K562 (cell line): ENCODE results near the gene ADCY5. TPM values are rescaled to one million over a fixed set of nuclear protein-coding genes. Genes with fewer than 3 reads are reported as not detected.

ENCODE experiments used
- ATAC-seq: fragments of 200-7000 bp; cut with Tn5 transposase; 3 replicates; pipeline ENCODE4 v1.9.1; 2020; ENCODE audit warnings: moderate library complexity
- BruUV-seq: library from RNA; stranded (reverse); fragments of 400-500 nt; replicated peaks from 2 replicates; lab custom pipeline; 2021; lab: Mats Ljungman, UMichigan
- CTCF ChIA-PET: fragments of 300-600 bp; formaldehyde crosslinking; extraction: SDS; loops from one replicate; lab custom pipeline; 2021; ENCODE audit warnings: low intra/inter-chr PET ratio; lab: Yijun Ruan, JAX
- POLR2A ChIA-PET: fragments of 300-600, 350-650 bp; sonication (Branson Sonifier 250); formaldehyde crosslinking; extraction: SDS; loops from one replicate; lab custom pipeline; 2021; ENCODE audit warnings: antibody characterized with exemption, inconsistent platforms; lab: Yijun Ruan, JAX
- DNase-seq, 4 experiments: peaks; one replicate each; pipeline versions ENCODE4 v3.0.0 to v3.0.0-alpha.2; 2011 to 2018; ENCODE audit warnings: low spot score in 3 of 4, mixed read lengths in 3 of 4; ENCODE audit errors: extremely low read depth in 1 of 4
- FAIRE-seq: peaks from 2 replicates; lab custom pipeline; 2011; peaks lifted over from hg19 to GRCh38; lab: Jason Lieb, UNC
- H2AFZ ChIP-seq: 2 replicates; pipeline ENCODE4 v1.6.0; 2011; ENCODE audit warnings: low read depth, low read length, control low read depth, inconsistent platforms
- H3K27ac ChIP-seq: fragments of 200-600 bp; 3 replicates; pipeline ENCODE4 v1.8.0; 2011; ENCODE audit warnings: low read depth, mild to moderate bottlenecking, control low read depth, inconsistent platforms, low read length, moderate library complexity, mixed read lengths; ENCODE audit errors: extremely low read depth
- H3K27me3 ChIP-seq, 2 experiments: fragments of 300-600 bp in 1 of 2; 2 replicates in 1 of 2; 3 replicates in 1 of 2; pipeline versions ENCODE4 v1.6.0 to v1.8.0; 2011; ENCODE audit warnings: inconsistent platforms in 2 of 2, low read length in 2 of 2, mild to moderate bottlenecking in 1 of 2, mixed read lengths in 1 of 2, moderate library complexity in 1 of 2; ENCODE audit not compliant: control insufficient read depth in 2 of 2, insufficient read depth in 2 of 2
- H3K36me3 ChIP-seq: fragments of 300-600 bp; 3 replicates; pipeline ENCODE4 v1.8.0; 2011; ENCODE audit warnings: mild to moderate bottlenecking, low read length, inconsistent platforms; ENCODE audit not compliant: control insufficient read depth, insufficient read depth
- H3K4me1 ChIP-seq, 2 experiments: fragments of 200-600 bp in 1 of 2; replicated peaks in 1 of 2; 2 replicates in 1 of 2; 3 replicates in 1 of 2; pipeline versions ENCODE4 v1.5.1 to v1.8.0; 2011; ENCODE audit warnings: inconsistent platforms in 2 of 2, low read length in 2 of 2, mild to moderate bottlenecking in 1 of 2, mixed read lengths in 1 of 2, moderate library complexity in 1 of 2; ENCODE audit not compliant: control insufficient read depth in 2 of 2, insufficient read depth in 2 of 2
- H3K4me2 ChIP-seq: 2 replicates; pipeline ENCODE4 v1.6.1; 2011; ENCODE audit warnings: low read length, control low read depth, inconsistent platforms, mixed read lengths; ENCODE audit not compliant: insufficient read depth
- H3K4me3 ChIP-seq: fragments of 200-600 bp; sonication (generic), shearing (Covaris generic); 2 replicates; pipeline ENCODE4 v1.5.1; 2016; ENCODE audit warnings: control low read depth, inconsistent platforms
- H3K79me2 ChIP-seq: fragments of 200-600 bp; 3 replicates; pipeline ENCODE4 v1.8.0; 2011; ENCODE audit warnings: low read length, inconsistent platforms; ENCODE audit not compliant: control insufficient read depth, insufficient read depth
- H3K9ac ChIP-seq, 2 experiments: 2 replicates each; pipeline versions ENCODE4 v1.6.0 to v1.6.1; 2011; ENCODE audit warnings: low read depth in 2 of 2, low read length in 2 of 2, control low read depth in 1 of 2, inconsistent platforms in 1 of 2, mild to moderate bottlenecking in 1 of 2, mixed read lengths in 1 of 2; ENCODE audit not compliant: insufficient read depth in 1 of 2
- H3K9me1 ChIP-seq: one replicate; pipeline ENCODE4 v1.6.0; 2011; ENCODE audit warnings: inconsistent platforms, mild to moderate bottlenecking, low read length, moderate library complexity; ENCODE audit not compliant: control insufficient read depth, insufficient read depth
- H3K9me3 ChIP-seq: replicated peaks from 2 replicates; pipeline ENCODE4 v1.5.1; 2011; ENCODE audit warnings: low read depth, low read length, inconsistent platforms; ENCODE audit not compliant: control insufficient read depth, insufficient read depth
- H4K20me1 ChIP-seq: replicated peaks from 2 replicates; pipeline ENCODE4 v1.6.1; 2011; ENCODE audit warnings: low read length, inconsistent platforms, mixed read lengths; ENCODE audit not compliant: control insufficient read depth, insufficient read depth
- FOXA1 ChIP-seq: fragments of 450-650 bp; IDR thresholded peaks from 2 replicates; pipeline ENCODE4 v1.6.1; 2016; ENCODE audit warnings: mild to moderate bottlenecking, borderline replicate concordance
- HDGF ChIP-seq: fragments of 450-650 bp; IDR thresholded peaks from 2 replicates; pipeline ENCODE4 v1.6.1; 2016
- RUNX1 ChIP-seq: sonication (generic); IDR thresholded peaks from 2 replicates; pipeline ENCODE4 v1.6.1; 2016; ENCODE audit warnings: antibody characterized with exemption, low read depth
- ZNF3 ChIP-seq: fragments of 250-450 bp; sonication (Bioruptor Pico); IDR thresholded peaks from 2 replicates; pipeline ENCODE4 v1.5.0; 2021; ENCODE audit warnings: mild to moderate bottlenecking, moderate library complexity
- WGBS: fragments of 100-300 bp; shearing (Covaris generic); methylation state at CpG from one replicate; pipeline ENCODE4 v1.1.6; 2016; ENCODE audit warnings: low coverage, mixed read lengths; ENCODE audit not compliant: insufficient coverage; ENCODE audit errors: missing lambda C conversion rate; 5-methylcytosine and 5-hydroxymethylcytosine counted together
- in situ Hi-C: fragments of 300-500 bp; cut with MboI; formaldehyde crosslinking; loops from 4 replicates; pipeline ENCODE4 v1.15.0; 2018; ENCODE audit warnings: inconsistent platforms, mixed read lengths
- intact Hi-C: fragments of 100-400 bp; cut with micrococcal nuclease; formaldehyde crosslinking; loops from 2 replicates; pipeline ENCODE4 v1.14.2; 2022
- polyA plus RNA-seq, 8 experiments: library from polyadenylated mRNA; depleted of rRNA in 4 of 8; stranded (reverse) in 5 of 8; unstranded in 3 of 8; fragments of >200 nt; fragmentation: Nextera tagmentation in 2 of 8; fragmentation: Illumina TruSeq in 1 of 8; extraction: Ambion mirVana in 2 of 8; extraction: Trizol in 1 of 8; gene quantifications; 2 replicates each; pipeline versions ENCODE4 v1.2.1 to v1.2.3, GENCODE V29; 2011 to 2014; ENCODE audit warnings: inconsistent platforms in 1 of 8, missing spikeins in 1 of 8
- total RNA-seq, 7 experiments: library from RNA; depleted of rRNA in 6 of 7; stranded (reverse); fragments of >200 nt in 6 of 7; fragmentation: Illumina TruSeq in 2 of 7; extraction: Trizol in 2 of 7; gene quantifications; 2 replicates each; pipeline versions ENCODE4 v1.2.1 to v1.2.3, GENCODE V29; 2011 to 2021; ENCODE audit warnings: low replicate concordance in 1 of 7
- TF ChIP-seq, protein P1 (sequence below): sonication (generic); formaldehyde crosslinking; IDR thresholded peaks from 2 replicates; pipeline ENCODE4 v1.8.0; 2022; ENCODE audit warnings: missing genetic modification reagents, mild to moderate bottlenecking, borderline replicate concordance
- TF ChIP-seq, protein P2 (sequence below): sonication (generic); formaldehyde crosslinking; IDR thresholded peaks from 2 replicates; pipeline ENCODE4 v1.9.0; 2022; ENCODE audit warnings: mild to moderate bottlenecking, missing genetic modification reagents
- TF ChIP-seq, protein P3 (sequence below): fragments of 450-650 bp; formaldehyde crosslinking; conservative IDR thresholded peaks from 2 replicates; pipeline ENCODE4 v1.4.0; 2022; ENCODE audit warnings: mild to moderate bottlenecking, missing genetic modification characterization

The ADCY5 gene
- total and polyA plus RNA-seq, 9 of the 15 experiments (the other 6 are each of a cell fraction or from before 2014, with no cell fraction given) = under 0.01 TPM; not detected in 8

DNA sequence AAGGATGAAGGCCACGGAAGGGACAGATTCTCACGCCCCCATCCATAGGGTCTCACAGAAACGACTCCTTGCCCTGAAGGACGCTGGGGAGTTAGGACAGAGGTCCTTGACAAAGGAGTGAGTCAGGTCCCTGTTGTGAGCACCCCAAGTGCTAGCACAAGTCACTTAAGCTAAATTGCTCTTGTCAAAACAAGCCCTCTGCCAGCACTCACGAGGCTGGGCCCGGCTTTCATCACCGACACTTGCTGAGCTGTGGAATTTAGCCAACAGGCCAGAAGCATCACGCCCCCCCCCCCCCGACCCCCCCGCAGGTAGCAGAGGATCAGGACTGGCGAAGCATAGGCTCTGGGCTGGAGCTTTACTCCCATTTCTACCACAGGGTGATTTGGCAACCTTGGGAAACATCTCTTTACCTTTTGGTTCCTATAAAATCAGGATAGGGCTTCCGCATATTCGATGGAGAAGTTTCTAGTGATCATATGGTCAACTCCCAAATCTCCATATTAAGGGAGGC lies 75.4 kb downstream of the ADCY5 start:
- ChIA-PET POLR2A (no interaction called here), CTCF (no interaction called here)
- TF ChIP-seq FOXA1 (no peak), RUNX1 (no peak), ZNF3 (CRISPR knock-in tag) (no peak), HDGF (no peak)
- TF ChIP-seq, protein P1, sequence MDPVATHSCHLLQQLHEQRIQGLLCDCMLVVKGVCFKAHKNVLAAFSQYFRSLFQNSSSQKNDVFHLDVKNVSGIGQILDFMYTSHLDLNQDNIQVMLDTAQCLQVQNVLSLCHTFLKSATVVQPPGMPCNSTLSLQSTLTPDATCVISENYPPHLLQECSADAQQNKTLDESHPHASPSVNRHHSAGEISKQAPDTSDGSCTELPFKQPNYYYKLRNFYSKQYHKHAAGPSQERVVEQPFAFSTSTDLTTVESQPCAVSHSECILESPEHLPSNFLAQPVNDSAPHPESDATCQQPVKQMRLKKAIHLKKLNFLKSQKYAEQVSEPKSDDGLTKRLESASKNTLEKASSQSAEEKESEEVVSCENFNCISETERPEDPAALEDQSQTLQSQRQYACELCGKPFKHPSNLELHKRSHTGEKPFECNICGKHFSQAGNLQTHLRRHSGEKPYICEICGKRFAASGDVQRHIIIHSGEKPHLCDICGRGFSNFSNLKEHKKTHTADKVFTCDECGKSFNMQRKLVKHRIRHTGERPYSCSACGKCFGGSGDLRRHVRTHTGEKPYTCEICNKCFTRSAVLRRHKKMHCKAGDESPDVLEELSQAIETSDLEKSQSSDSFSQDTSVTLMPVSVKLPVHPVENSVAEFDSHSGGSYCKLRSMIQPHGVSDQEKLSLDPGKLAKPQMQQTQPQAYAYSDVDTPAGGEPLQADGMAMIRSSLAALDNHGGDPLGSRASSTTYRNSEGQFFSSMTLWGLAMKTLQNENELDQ = no peak
- TF ChIP-seq, protein P2, sequence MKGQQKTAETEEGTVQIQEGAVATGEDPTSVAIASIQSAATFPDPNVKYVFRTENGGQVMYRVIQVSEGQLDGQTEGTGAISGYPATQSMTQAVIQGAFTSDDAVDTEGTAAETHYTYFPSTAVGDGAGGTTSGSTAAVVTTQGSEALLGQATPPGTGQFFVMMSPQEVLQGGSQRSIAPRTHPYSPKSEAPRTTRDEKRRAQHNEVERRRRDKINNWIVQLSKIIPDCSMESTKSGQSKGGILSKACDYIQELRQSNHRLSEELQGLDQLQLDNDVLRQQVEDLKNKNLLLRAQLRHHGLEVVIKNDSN (CRISPR knock-in tag) = no peak
- TF ChIP-seq, protein P3, sequence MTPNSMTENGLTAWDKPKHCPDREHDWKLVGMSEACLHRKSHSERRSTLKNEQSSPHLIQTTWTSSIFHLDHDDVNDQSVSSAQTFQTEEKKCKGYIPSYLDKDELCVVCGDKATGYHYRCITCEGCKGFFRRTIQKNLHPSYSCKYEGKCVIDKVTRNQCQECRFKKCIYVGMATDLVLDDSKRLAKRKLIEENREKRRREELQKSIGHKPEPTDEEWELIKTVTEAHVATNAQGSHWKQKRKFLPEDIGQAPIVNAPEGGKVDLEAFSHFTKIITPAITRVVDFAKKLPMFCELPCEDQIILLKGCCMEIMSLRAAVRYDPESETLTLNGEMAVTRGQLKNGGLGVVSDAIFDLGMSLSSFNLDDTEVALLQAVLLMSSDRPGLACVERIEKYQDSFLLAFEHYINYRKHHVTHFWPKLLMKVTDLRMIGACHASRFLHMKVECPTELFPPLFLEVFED (CRISPR knock-in tag) = no peak
- FAIRE-seq (no peak), DNase-seq (peak in 1 of 4 experiments; percentile 13), ATAC-seq (no peak)
- H3K9me3 ChIP-seq = no peaks in the 10 kb centered on the region
- H3K79me2 ChIP-seq = no peaks in the 10 kb centered on the region
- BruUV-seq = no TSS peak
- no peak overlapping the region for H3K4me2 ChIP-seq
- no peaks in the 10 kb centered on the region for H3K9me1 ChIP-seq
- no peak overlapping the region for H3K9ac ChIP-seq
- H2AFZ ChIP-seq = no peak overlapping the region
- intact Hi-C loops (no loop called here), in situ Hi-C loops (no loop called here)
- no peaks in the 10 kb centered on the region for H3K36me3 ChIP-seq
- H4K20me1 ChIP-seq = no peaks in the 10 kb centered on the region
- peaks cover 0 to 15% of the 10 kb centered on the region in 2 experiments; a peak in 3 of 5 replicates for H3K27me3 ChIP-seq
- no peaks in the 10 kb centered on the region for H3K4me1 ChIP-seq
- no peak overlapping the region for H3K27ac ChIP-seq
- H3K4me3 ChIP-seq = no peak overlapping the region
- 3% methylated on average over 6 of the region's 13 CpGs for WGBS
